GM18498 (cell line): ENCODE data around the gene TBCE.

Experiments
- ATAC-seq: cut with Tn5 transposase; IDR thresholded peaks from one replicate; pipeline ENCODE4 v1.9.1; 2021; ENCODE audit warnings: mild to moderate bottlenecking, moderate library complexity; ENCODE audit not compliant: unreplicated experiment

The TBCE gene

GRCh38 chr1:235408503-235408960, 41.3 kb downstream of the TBCE start:
- no peak for ATAC-seq

- no peak for ATAC-seq
These were observed 42.0 kb downstream of the TBCE start for GRCh38 chr1:235409042-235409820.

- no peak for ATAC-seq
These were observed 43.2 kb downstream of the TBCE start for GRCh38 chr1:235410467-235410866.

- ATAC-seq, result no peak
These were observed 44.6 kb downstream of the TBCE start for GRCh38 chr1:235411489-235412486.

GRCh38 chr1:235415008-235415904, 48.0 kb downstream of the TBCE start:
- peak; percentile 81 for ATAC-seq

GRCh38 chr1:235416662-235417049, 49.4 kb downstream of the TBCE start:
- no peak for ATAC-seq

GRCh38 chr1:235417086-235417697, 50.0 kb downstream of the TBCE start:
- ATAC-seq, result no peak

- ATAC-seq, result no peak
These were observed 54.5 kb downstream of the TBCE start for GRCh38 chr1:235421751-235422150.

- ATAC-seq, result no peak
These were observed 56.0 kb downstream of the TBCE start for GRCh38 chr1:235423214-235423652.

GRCh38 chr1:235424092-235424491, 56.9 kb downstream of the TBCE start:
- ATAC-seq, result no peak

GRCh38 chr1:235425357-235425756, 58.1 kb downstream of the TBCE start:
- no peak for ATAC-seq

GRCh38 chr1:235426143-235426542, 58.9 kb downstream of the TBCE start:
- ATAC-seq, result no peak

- ATAC-seq, result no peak
These were observed 59.5 kb downstream of the TBCE start for GRCh38 chr1:235426680-235427079.

GRCh38 chr1:235427447-235427846, 60.2 kb downstream of the TBCE start:
- no peak for ATAC-seq

- no peak for ATAC-seq
These were observed 61.9 kb downstream of the TBCE start for GRCh38 chr1:235429143-235429542.

- ATAC-seq, result no peak
These were observed 63.8 kb downstream of the TBCE start for GRCh38 chr1:235430991-235431390.

GRCh38 chr1:235434001-235434400, 66.8 kb downstream of the TBCE start:
- ATAC-seq, result no peak

- no peak for ATAC-seq
These were observed 74.0 kb downstream of the TBCE start for GRCh38 chr1:235441159-235441685.

GRCh38 chr1:235442788-235443429, 75.7 kb downstream of the TBCE start:
- no peak for ATAC-seq
